Measurements from ENCODE around the gene TMEM33. TPM values are rescaled to one million over a fixed set of nuclear protein-coding genes. Genes with fewer than 3 reads are reported as not detected.

The TMEM33 gene
- polyA plus RNA-seq, 1 donor: 17.8 TPM

GRCh38 chr4:41940834-41941233, 5.6 kb downstream of the TMEM33 start:
- DNase-seq: no peak

GRCh38 chr4:41943506-41943905, 8.3 kb downstream of the TMEM33 start:
- no peak for DNase-seq

- DNase-seq: no peak
These were observed 8.9 kb downstream of the TMEM33 start for GRCh38 chr4:41944089-41944488.

- DNase-seq: no peak
These were observed 14.3 kb downstream of the TMEM33 start for GRCh38 chr4:41949531-41949930.

- no peak for DNase-seq
These were observed 22.4 kb downstream of the TMEM33 start for GRCh38 chr4:41957634-41958033.

- DNase-seq: no peak
These were observed 27.9 kb downstream of the TMEM33 start for GRCh38 chr4:41963105-41963504.

- DNase-seq: no peak
These were observed 29.2 kb downstream of the TMEM33 start for GRCh38 chr4:41964401-41964800.

GRCh38 chr4:41967392-41967791, 32.2 kb downstream of the TMEM33 start:
- DNase-seq: no peak

GRCh38 chr4:41969671-41970070, 34.4 kb downstream of the TMEM33 start:
- DNase-seq: no peak

- no peak for DNase-seq
These were observed 40.1 kb downstream of the TMEM33 start for GRCh38 chr4:41975341-41975740.

GRCh38 chr4:41976775-41977516, 41.7 kb downstream of the TMEM33 start:
- no peak for DNase-seq

- DNase-seq: no peak
These were observed 42.5 kb downstream of the TMEM33 start for GRCh38 chr4:41977709-41978108.

GRCh38 chr4:41981456-41981855, 46.2 kb downstream of the TMEM33 start, which contains the start of gene DCAF4L1:
DCAF4L1 (plus strand) TSS chr4:41981756; CDS start chr4:41981793, 37 bp downstream.
- DNase-seq: no peak

GRCh38 chr4:41982716-41983115, 47.5 kb downstream of the TMEM33 start:
- no peak for DNase-seq

GRCh38 chr4:41985151-41985550, 49.9 kb downstream of the TMEM33 start:
- no peak for DNase-seq

GRCh38 chr4:41989994-41990364, 54.8 kb downstream of the TMEM33 start:
- DNase-seq: no peak

- peak; percentile 96 for DNase-seq
These were observed 55.3 kb downstream of the TMEM33 start, which contains the start of gene SLC30A9 for GRCh38 chr4:41990365-41991111. SLC30A9 (plus strand) TSS chr4:41990530; CDS start chr4:41990652, 122 bp downstream.

GRCh38 chr4:41991916-41992767, 56.9 kb downstream of the TMEM33 start:
- DNase-seq: no peak

GRCh38 chr4:41992967-41993857, 58.0 kb downstream of the TMEM33 start:
- DNase-seq: no peak

- DNase-seq: no peak
These were observed 59.3 kb downstream of the TMEM33 start for GRCh38 chr4:41994461-41994985.

GRCh38 chr4:41998019-41998418, 62.8 kb downstream of the TMEM33 start:
- no peak for DNase-seq

- no peak for DNase-seq
These were observed 64.1 kb downstream of the TMEM33 start for GRCh38 chr4:41999321-41999720.
